SK-N-MC (cell line): Measurements from ENCODE around the gene RPL6.

Experiments used
- EZH2 ChIP-seq: fragments of 200-600 bp; sonication (generic); IDR thresholded peaks from one replicate; pipeline ENCODE4 v1.6.1; 2017; ENCODE audit warnings: antibody characterized with exemption
- FOXP2 ChIP-seq: optimal IDR thresholded peaks from 2 replicates; pipeline ENCODE3; 2011; ENCODE audit warnings: mild to moderate bottlenecking, moderate library complexity; ENCODE audit not compliant: insufficient read depth; ENCODE audit errors: extremely low read length, control extremely low read depth
- POLR2AphosphoS5 ChIP-seq: IDR thresholded peaks from 2 replicates; pipeline ENCODE4 v1.6.1; 2012; ENCODE audit warnings: mild to moderate bottlenecking, low read depth, low read length, borderline replicate concordance

DNA sequence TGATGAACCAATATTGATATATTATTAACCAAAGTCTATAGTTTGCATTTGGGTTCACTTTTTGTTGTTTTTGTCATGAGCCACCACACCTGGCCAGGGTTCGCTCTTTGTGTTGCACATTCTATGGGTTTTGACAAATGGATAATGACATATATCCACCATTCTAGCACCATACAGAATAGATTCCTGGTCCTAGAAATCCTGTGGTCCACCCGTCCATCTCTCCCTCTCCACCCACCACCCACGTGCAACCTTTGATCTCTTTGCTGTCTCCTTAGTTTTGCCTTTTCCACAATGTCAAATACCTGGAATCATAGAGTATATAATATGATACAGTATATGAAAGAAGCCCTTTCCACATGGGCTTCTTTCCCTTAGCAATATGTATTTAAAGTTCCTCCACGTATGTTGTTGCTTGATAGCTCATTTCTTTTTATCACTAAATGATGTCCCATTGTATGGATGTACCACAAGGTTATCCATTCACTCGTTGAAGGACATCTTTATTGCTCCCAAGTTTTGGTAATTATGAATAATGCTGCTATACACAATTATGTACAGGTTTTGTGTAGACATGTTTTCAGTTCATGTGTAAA lies 7.4 kb downstream of the RPL6 start:
- TF ChIP-seq FOXP2 = no peak
- TF ChIP-seq EZH2 = no peak
- TF ChIP-seq POLR2AphosphoS5 = peak; percentile 47
